Activated naive CD8-positive, alpha-beta T cell treated with anti-CD3 and anti-CD28 coated beads, Interleukin-2, amount 50 U/mL, for 16 hours (primary cell): ENCODE data around the gene DNMT3L.
"Not testable (repeated sequence)": the region's sequence is repeated elsewhere in the genome, so short reads cannot be mapped to it uniquely, and the experiment has no call there.

Experiments used
- DNase-seq: peaks from one replicate; pipeline ENCODE4 v3.0.0-alpha.2; 2020; ENCODE audit warnings: low read depth, low spot score

DNMT3L gene

GRCh38 chr21:44197156-44197516 is 64.6 kb downstream of the DNMT3L start:
- not testable (repeated sequence) for DNase-seq
